HCT116 (cell line): ENCODE results near the gene SCNN1B. TPM values are rescaled to one million over a fixed set of nuclear protein-coding genes. Genes with fewer than 3 reads are reported as not detected.
"Not testable (repeated sequence)": the region's sequence is repeated elsewhere in the genome, so short reads cannot be mapped to it uniquely, and the experiment has no call there.

Source experiments
- ATAC-seq: fragments of 200-7000 bp; cut with Tn5 transposase; 2 replicates; pipeline ENCODE4 v1.9.1; 2020; ENCODE audit warnings: mild to moderate bottlenecking, moderate library complexity
- BruUV-seq: library from RNA; stranded (reverse); fragments of 400-500 nt; replicated peaks from 2 replicates; lab custom pipeline; 2021; lab: Mats Ljungman, UMichigan
- CTCF ChIA-PET: fragments of 300-600 bp; sonication (Branson Sonifier 250); formaldehyde crosslinking; loops from one replicate; lab custom pipeline; 2021; ENCODE audit warnings: antibody characterized with exemption; lab: Charles Lee
- POLR2A ChIA-PET: fragments of 300-600, 350-600 bp; sonication (Branson Sonifier 250); formaldehyde crosslinking; loops from one replicate; lab custom pipeline; 2021; ENCODE audit warnings: antibody characterized with exemption; lab: Charles Lee
- RAD21 ChIA-PET, 2 experiments: fragments of 300-600 bp; sonication (Branson Sonifier 250); formaldehyde crosslinking; loops; one replicate each; lab custom pipeline; 2023; ENCODE audit warnings: low total read pairs in 2 of 2; ENCODE audit not compliant: uncharacterized antibody in 2 of 2, unreplicated experiment in 2 of 2, low non-redundant PET in 1 of 2; lab: Charles Lee
- DNase-seq: peaks from one replicate; pipeline ENCODE4 v3.0.0-alpha.2; 2010; ENCODE audit warnings: low read depth, low spot score
- H2AFZ ChIP-seq: fragments of 200-600 bp; shearing (Covaris generic), sonication (generic); 2 replicates; pipeline ENCODE4 v1.6.1; 2017; ENCODE audit warnings: low read depth, mixed run types, mixed read lengths, antibody characterized with exemption, low read length; ENCODE audit not compliant: poor library complexity, severe bottlenecking
- H3K27ac ChIP-seq: 2 replicates; pipeline ENCODE4 v1.5.1; 2012; ENCODE audit warnings: low read depth, low read length
- H3K27me3 ChIP-seq: fragments of 200-600 bp; sonication (generic); 2 replicates; pipeline ENCODE4 v1.6.1; 2016; ENCODE audit warnings: mixed run types, low read length, mixed read lengths; ENCODE audit not compliant: insufficient read depth
- H3K36me3 ChIP-seq, 2 experiments: fragments of 200-500 bp in 1 of 2; fragments of 200-600 bp in 1 of 2; sonication (Bioruptor generic) in 1 of 2; sonication (generic) in 1 of 2; 2 replicates each; pipeline versions ENCODE4 v1.5.1 to v1.6.1; 2014 to 2016; ENCODE audit warnings: low read length in 2 of 2, inconsistent platforms in 1 of 2, mixed read lengths in 1 of 2, mixed run types in 1 of 2; ENCODE audit not compliant: insufficient read depth in 2 of 2, control insufficient read depth in 1 of 2
- H3K4me1 ChIP-seq, 2 experiments: fragments of 200-600 bp in 1 of 2; sonication (generic) in 1 of 2; 2 replicates each; pipeline versions ENCODE4 v1.5.1 to v1.6.1; 2012 to 2017; ENCODE audit warnings: low read length in 2 of 2, inconsistent platforms in 1 of 2, mild to moderate bottlenecking in 1 of 2, mixed read lengths in 1 of 2, mixed run types in 1 of 2, moderate library complexity in 1 of 2; ENCODE audit not compliant: insufficient read depth in 2 of 2, control insufficient read depth in 1 of 2
- H3K4me2 ChIP-seq: fragments of 200-600 bp; sonication (generic); 2 replicates; pipeline ENCODE4 v1.6.1; 2017; ENCODE audit warnings: mixed run types, low read length, mixed read lengths
- H3K4me3 ChIP-seq, 2 experiments: fragments of 200-600 bp in 1 of 2; sonication (generic) in 1 of 2; replicated peaks in 1 of 2; 2 replicates each; pipeline ENCODE4 v1.5.1; 2011 to 2016; ENCODE audit warnings: low read length in 2 of 2, control low read depth in 1 of 2, low read depth in 1 of 2, mild to moderate bottlenecking in 1 of 2, mixed read lengths in 1 of 2, mixed run types in 1 of 2
- H3K79me2 ChIP-seq: fragments of 200-600 bp; sonication (generic); 2 replicates; pipeline ENCODE4 v1.6.1; 2017; ENCODE audit warnings: mild to moderate bottlenecking, mixed run types, low read length, moderate library complexity, mixed read lengths; ENCODE audit not compliant: insufficient read depth
- H3K9ac ChIP-seq: fragments of 200-600 bp; sonication (generic); 2 replicates; pipeline ENCODE4 v1.6.1; 2016; ENCODE audit warnings: low read length, mixed read lengths
- H3K9me2 ChIP-seq: fragments of 200-600 bp; sonication (generic), shearing (Covaris generic); 2 replicates; pipeline ENCODE4 v1.6.1; 2017; ENCODE audit warnings: mixed run types, mild to moderate bottlenecking, moderate library complexity; ENCODE audit not compliant: insufficient read depth
- H3K9me3 ChIP-seq, 2 experiments: fragments of 200-500 bp in 1 of 2; fragments of 200-600 bp in 1 of 2; sonication (Bioruptor generic) in 1 of 2; sonication (generic) in 1 of 2; 2 replicates each; pipeline ENCODE4 v1.6.1; 2014 to 2017; ENCODE audit warnings: low read length in 2 of 2, mixed read lengths in 2 of 2, inconsistent platforms in 1 of 2, low read depth in 1 of 2, mild to moderate bottlenecking in 1 of 2, mixed run types in 1 of 2, moderate library complexity in 1 of 2; ENCODE audit not compliant: control insufficient read depth in 1 of 2, insufficient read depth in 1 of 2
- H4K20me1 ChIP-seq: fragments of 200-600 bp; sonication (generic), shearing (Covaris generic); 2 replicates; pipeline ENCODE4 v1.6.1; 2017; ENCODE audit warnings: mixed run types, mild to moderate bottlenecking, moderate library complexity; ENCODE audit not compliant: insufficient read depth
- EGR1 ChIP-seq: IDR thresholded peaks from 2 replicates; pipeline ENCODE4 v1.6.1; 2012; ENCODE audit warnings: low read depth
- POLR2A ChIP-seq: IDR thresholded peaks from 2 replicates; pipeline ENCODE4 v1.7.0; 2011; ENCODE audit warnings: borderline replicate concordance; ENCODE audit not compliant: insufficient read depth, insufficient read length; ENCODE audit errors: extremely low read depth
- RAD21 ChIP-seq: IDR thresholded peaks from 2 replicates; pipeline ENCODE4 v1.6.1; 2012; ENCODE audit warnings: low read depth, mild to moderate bottlenecking
- SIN3A ChIP-seq: IDR thresholded peaks from 2 replicates; pipeline ENCODE4 v1.6.1; 2012; ENCODE audit warnings: low read depth
- SP1 ChIP-seq: IDR thresholded peaks from 2 replicates; pipeline ENCODE4 v1.6.1; 2012; ENCODE audit warnings: low read depth
- TCF7L2 ChIP-seq: IDR thresholded peaks from 2 replicates; pipeline ENCODE4 v1.7.0; 2011; ENCODE audit warnings: borderline replicate concordance, inconsistent platforms; ENCODE audit not compliant: insufficient read depth, insufficient read length; ENCODE audit errors: extremely low read depth
- intact Hi-C: fragments of 100-400 bp; cut with micrococcal nuclease; formaldehyde crosslinking; loops from 2 replicates; pipeline ENCODE4 v1.10.0; 2022
- total RNA-seq: library from RNA; stranded (reverse); gene quantifications from one replicate; pipeline ENCODE4 v1.2.1, GENCODE V29; 2021; ENCODE audit not compliant: unreplicated experiment

Gene SCNN1B
- total RNA-seq, 1 experiment from 2014 or later: 0.37 TPM

GRCh38 chr16:23400447-23400846, 98.3 kb downstream of the SCNN1B start:
- ATAC-seq, H3K9me2 ChIP-seq, H2AFZ ChIP-seq, H3K27me3 ChIP-seq, intact Hi-C loops, H3K9ac ChIP-seq, H3K4me3 ChIP-seq, H3K4me2 ChIP-seq, H3K79me2 ChIP-seq, RAD21 ChIA-PET, BruUV-seq, H3K4me1 ChIP-seq, H4K20me1 ChIP-seq, H3K9me3 ChIP-seq, H3K27ac ChIP-seq, CTCF ChIA-PET, DNase-seq: not testable (repeated sequence)
- H3K36me3 ChIP-seq: peaks cover 10 to 16% of the 10 kb centered on the region in 2 experiments; a peak in 3 of 4 replicates
- POLR2A ChIA-PET: interaction anchor here (0.6 kb wide), 1 partner anchor 16 kb away, joined by 3 read pairs; no protein-coding TSS in a partner anchor

GRCh38 chr16:23401139-23401538, 99.0 kb downstream of the SCNN1B start:
- TF ChIP-seq TCF7L2 (no peak), SP1 (no peak), SIN3A (no peak), RAD21 (no peak), EGR1 (no peak), POLR2A (no peak)
- Histone ChIP-seq H3K4me1 (no peaks in the 10 kb centered on the region), H3K9me3 (no peaks in the 10 kb centered on the region), H3K4me3 (no peak overlapping the region), H3K9me2 (no peaks in the 10 kb centered on the region), H3K27ac (no peak overlapping the region), H3K79me2 (no peaks in the 10 kb centered on the region), H4K20me1 (no peaks in the 10 kb centered on the region), H2AFZ (no peak overlapping the region), H3K27me3 (no peaks in the 10 kb centered on the region), H3K9ac (no peak overlapping the region), H3K36me3 (peaks cover 10 to 16% of the 10 kb centered on the region in 2 experiments; a peak in 3 of 4 replicates), H3K4me2 (no peak overlapping the region)
- intact Hi-C loops: no loop called here
- RAD21 ChIA-PET: no interaction called here
- BruUV-seq: no TSS peak
- POLR2A ChIA-PET: no interaction called here
- no peak for DNase-seq
- CTCF ChIA-PET: no interaction called here
- ATAC-seq: no peak
